HepG2 (cell line): ENCODE data around the gene GPR37L1. TPM values are rescaled to one million over a fixed set of nuclear protein-coding genes. Genes with fewer than 3 reads are reported as not detected.
A peak's percentile ranks its signal among the peaks of the same experiment; 100 is the strongest.

Source experiments
- ATRX ChIP-seq: sonication (generic); formaldehyde crosslinking; IDR thresholded peaks from 2 replicates; pipeline ENCODE4 v1.4.0; 2020; ENCODE audit warnings: missing genetic modification reagents, borderline replicate concordance
- DNMT1 ChIP-seq: sonication (generic); formaldehyde crosslinking; IDR thresholded peaks from 2 replicates; pipeline ENCODE4 v1.5.1; 2020; ENCODE audit warnings: mild to moderate bottlenecking, missing genetic modification reagents
- FLYWCH1 ChIP-seq: sonication (generic); formaldehyde crosslinking; IDR thresholded peaks from 2 replicates; pipeline ENCODE4 v1.8.1; 2023; ENCODE audit warnings: mild to moderate bottlenecking, missing genetic modification reagents
- GPN1 ChIP-seq: sonication (generic); formaldehyde crosslinking; IDR thresholded peaks from 2 replicates; pipeline ENCODE4 v1.5.1; 2020; ENCODE audit warnings: missing genetic modification reagents, borderline replicate concordance
- SIN3A ChIP-seq: IDR thresholded peaks from 2 replicates; pipeline ENCODE4 v1.6.1; 2011; ENCODE audit warnings: low read depth, mild to moderate bottlenecking, control low read depth, low read length, borderline replicate concordance
- TBX2 ChIP-seq: sonication (generic); formaldehyde crosslinking; IDR thresholded peaks from 2 replicates; pipeline ENCODE4 v1.5.0; 2020; ENCODE audit warnings: missing genetic modification reagents, mild to moderate bottlenecking, borderline replicate concordance
- THYN1 ChIP-seq: sonication (generic); formaldehyde crosslinking; IDR thresholded peaks from 2 replicates; pipeline ENCODE4 v1.8.1; 2023; ENCODE audit warnings: low read depth, mild to moderate bottlenecking, moderate library complexity, missing genetic modification reagents, borderline replicate concordance
- ZBTB7B ChIP-seq: sonication (generic); formaldehyde crosslinking; IDR thresholded peaks from 2 replicates; pipeline ENCODE4 v1.4.0; 2020; ENCODE audit warnings: missing genetic modification reagents
- ZFP1 ChIP-seq: IDR thresholded peaks from 2 replicates; pipeline ENCODE4 v1.6.1; 2016
- ZNF430 ChIP-seq: sonication (generic); formaldehyde crosslinking; IDR thresholded peaks from 2 replicates; pipeline ENCODE4 v1.9.0; 2021; ENCODE audit warnings: mild to moderate bottlenecking, missing genetic modification reagents
- ZSCAN31 ChIP-seq: sonication (generic); formaldehyde crosslinking; IDR thresholded peaks from 2 replicates; pipeline ENCODE4 v1.5.0; 2020; ENCODE audit warnings: low read depth, mild to moderate bottlenecking, missing genetic modification reagents
- polyA plus RNA-seq, 8 experiments: library from polyadenylated mRNA; depleted of rRNA in 3 of 8; stranded (reverse) in 7 of 8; unstranded in 1 of 8; fragments of >200 nt; fragmentation: Illumina TruSeq in 4 of 8; extraction: Trizol in 4 of 8; gene quantifications; 2 replicates each; pipeline versions ENCODE4 v1.2.1 to v1.2.3, GENCODE V29; 2011 to 2016; ENCODE audit warnings: low read depth in 4 of 8, missing spikeins in 1 of 8, mixed read lengths in 1 of 8; ENCODE audit not compliant: insufficient read depth in 1 of 8
- total RNA-seq, 5 experiments: library from RNA; depleted of rRNA; stranded (reverse); fragments of >200 nt; fragmentation: Illumina TruSeq; extraction: Trizol; gene quantifications; 2 replicates each; pipeline ENCODE4 v1.2.3, GENCODE V29; 2016; ENCODE audit warnings: low read depth in 1 of 5
- TF ChIP-seq, protein P1 (sequence below), 2 experiments: sonication (generic) in 1 of 2; formaldehyde crosslinking in 1 of 2; IDR thresholded peaks; 2 replicates each; pipeline versions ENCODE4 v1.6.1 to v1.9.0; 2014 to 2022; ENCODE audit warnings: antibody characterized with exemption in 1 of 2, borderline replicate concordance in 1 of 2, inconsistent platforms in 1 of 2, low read depth in 1 of 2, missing genetic modification reagents in 1 of 2
- TF ChIP-seq, protein P2 (sequence below): sonication (generic); formaldehyde crosslinking; conservative IDR thresholded peaks from 2 replicates; pipeline ENCODE4 v1.8.0; 2022; ENCODE audit warnings: mild to moderate bottlenecking, moderate library complexity, missing genetic modification reagents
- TF ChIP-seq, protein P3 (sequence below): sonication (generic); formaldehyde crosslinking; IDR thresholded peaks from 2 replicates; pipeline ENCODE4 v1.9.0; 2021; ENCODE audit warnings: missing genetic modification reagents, borderline replicate concordance
- TF ChIP-seq, protein P4 (sequence below): fragments of 450-650 bp; IDR thresholded peaks from 2 replicates; pipeline ENCODE4 v1.6.1; 2016

Gene GPR37L1
- total and polyA plus RNA-seq, 2 of the 13 experiments (the other 11 are each of a cell fraction or from before 2014, with no cell fraction given) = 0.13 TPM; not detected in 1

DNA sequence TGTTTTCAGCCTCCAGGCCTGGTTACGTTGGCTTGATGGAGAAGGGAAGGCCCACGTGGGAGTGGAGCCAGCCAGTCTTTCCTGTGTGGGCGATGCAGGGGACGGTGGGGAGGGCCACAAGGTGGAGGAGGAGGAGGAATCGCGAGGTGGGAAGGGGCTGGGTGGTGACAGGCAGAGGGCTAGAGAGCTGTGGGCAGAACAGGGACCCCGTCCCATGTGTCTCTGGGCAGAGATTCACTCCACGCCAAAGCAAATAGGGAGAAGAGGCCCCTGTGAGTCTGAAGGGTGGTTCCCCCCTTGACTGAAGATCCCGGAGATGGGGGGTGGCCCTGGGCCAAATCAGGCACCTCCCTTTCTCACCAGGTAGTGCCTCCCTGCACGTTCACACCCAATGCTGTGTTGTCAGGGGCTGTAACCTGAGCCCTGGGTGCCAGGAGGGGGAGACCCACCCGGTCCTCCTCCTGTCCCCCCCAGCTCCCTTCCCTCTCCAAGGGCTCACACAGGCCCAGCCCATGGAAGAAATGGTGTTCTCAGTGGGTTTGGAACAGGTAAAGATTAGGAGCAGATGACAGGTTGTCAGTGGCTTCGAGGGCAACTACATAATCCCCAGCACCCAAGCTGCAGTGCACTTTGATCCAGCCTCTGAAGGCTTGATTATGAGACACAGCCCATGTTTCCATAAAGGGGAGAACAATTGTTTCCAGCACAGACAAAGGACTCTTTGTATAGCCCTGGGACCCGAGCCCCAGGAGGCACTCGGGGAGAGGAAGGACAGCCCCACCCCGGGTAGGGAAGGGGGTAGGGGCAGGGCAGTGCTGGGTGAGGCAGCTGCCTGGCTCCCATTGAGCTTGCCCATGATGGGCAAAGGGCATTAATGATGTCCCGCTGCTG is 37.7 kb upstream of the GPR37L1 start (continued):
- TF ChIP-seq, protein P1, sequence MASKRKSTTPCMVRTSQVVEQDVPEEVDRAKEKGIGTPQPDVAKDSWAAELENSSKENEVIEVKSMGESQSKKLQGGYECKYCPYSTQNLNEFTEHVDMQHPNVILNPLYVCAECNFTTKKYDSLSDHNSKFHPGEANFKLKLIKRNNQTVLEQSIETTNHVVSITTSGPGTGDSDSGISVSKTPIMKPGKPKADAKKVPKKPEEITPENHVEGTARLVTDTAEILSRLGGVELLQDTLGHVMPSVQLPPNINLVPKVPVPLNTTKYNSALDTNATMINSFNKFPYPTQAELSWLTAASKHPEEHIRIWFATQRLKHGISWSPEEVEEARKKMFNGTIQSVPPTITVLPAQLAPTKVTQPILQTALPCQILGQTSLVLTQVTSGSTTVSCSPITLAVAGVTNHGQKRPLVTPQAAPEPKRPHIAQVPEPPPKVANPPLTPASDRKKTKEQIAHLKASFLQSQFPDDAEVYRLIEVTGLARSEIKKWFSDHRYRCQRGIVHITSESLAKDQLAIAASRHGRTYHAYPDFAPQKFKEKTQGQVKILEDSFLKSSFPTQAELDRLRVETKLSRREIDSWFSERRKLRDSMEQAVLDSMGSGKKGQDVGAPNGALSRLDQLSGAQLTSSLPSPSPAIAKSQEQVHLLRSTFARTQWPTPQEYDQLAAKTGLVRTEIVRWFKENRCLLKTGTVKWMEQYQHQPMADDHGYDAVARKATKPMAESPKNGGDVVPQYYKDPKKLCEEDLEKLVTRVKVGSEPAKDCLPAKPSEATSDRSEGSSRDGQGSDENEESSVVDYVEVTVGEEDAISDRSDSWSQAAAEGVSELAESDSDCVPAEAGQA (IDR thresholded peaks at IDR 0.05; ENCODE audit: low read depth) = no peak
- TF ChIP-seq, protein P1 (CRISPR knock-in tag; IDR thresholded peaks at IDR 0.05; ENCODE audit: borderline replicate concordance) = no peak
- TF ChIP-seq GPN1 (no peak), ZNF430 (CRISPR knock-in tag) (peak; percentile 93; the same call in 1 of the 2 replicates), THYN1 (CRISPR knock-in tag) (no peak), FLYWCH1 (CRISPR knock-in tag) (no peak), TBX2 (CRISPR knock-in tag) (peak; percentile 98), SIN3A (0 out of 2 replicates have a peak, but pooled peaks have one; percentile 49), ZFP1 (CRISPR knock-in tag) (peak; percentile 78), DNMT1 (CRISPR knock-in tag) (no peak), ZBTB7B (CRISPR knock-in tag) (peak; percentile 47; the same call in 1 of the 2 replicates), ATRX (CRISPR knock-in tag) (no peak), ZSCAN31 (CRISPR knock-in tag) (no peak; the same call in none of the 2 replicates)
- TF ChIP-seq, protein P2, sequence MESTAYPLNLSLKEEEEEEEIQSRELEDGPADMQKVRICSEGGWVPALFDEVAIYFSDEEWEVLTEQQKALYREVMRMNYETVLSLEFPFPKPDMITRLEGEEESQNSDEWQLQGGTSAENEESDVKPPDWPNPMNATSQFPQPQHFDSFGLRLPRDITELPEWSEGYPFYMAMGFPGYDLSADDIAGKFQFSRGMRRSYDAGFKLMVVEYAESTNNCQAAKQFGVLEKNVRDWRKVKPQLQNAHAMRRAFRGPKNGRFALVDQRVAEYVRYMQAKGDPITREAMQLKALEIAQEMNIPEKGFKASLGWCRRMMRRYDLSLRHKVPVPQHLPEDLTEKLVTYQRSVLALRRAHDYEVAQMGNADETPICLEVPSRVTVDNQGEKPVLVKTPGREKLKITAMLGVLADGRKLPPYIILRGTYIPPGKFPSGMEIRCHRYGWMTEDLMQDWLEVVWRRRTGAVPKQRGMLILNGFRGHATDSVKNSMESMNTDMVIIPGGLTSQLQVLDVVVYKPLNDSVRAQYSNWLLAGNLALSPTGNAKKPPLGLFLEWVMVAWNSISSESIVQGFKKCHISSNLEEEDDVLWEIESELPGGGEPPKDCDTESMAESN (CRISPR knock-in tag) = no peak
- TF ChIP-seq, protein P3, sequence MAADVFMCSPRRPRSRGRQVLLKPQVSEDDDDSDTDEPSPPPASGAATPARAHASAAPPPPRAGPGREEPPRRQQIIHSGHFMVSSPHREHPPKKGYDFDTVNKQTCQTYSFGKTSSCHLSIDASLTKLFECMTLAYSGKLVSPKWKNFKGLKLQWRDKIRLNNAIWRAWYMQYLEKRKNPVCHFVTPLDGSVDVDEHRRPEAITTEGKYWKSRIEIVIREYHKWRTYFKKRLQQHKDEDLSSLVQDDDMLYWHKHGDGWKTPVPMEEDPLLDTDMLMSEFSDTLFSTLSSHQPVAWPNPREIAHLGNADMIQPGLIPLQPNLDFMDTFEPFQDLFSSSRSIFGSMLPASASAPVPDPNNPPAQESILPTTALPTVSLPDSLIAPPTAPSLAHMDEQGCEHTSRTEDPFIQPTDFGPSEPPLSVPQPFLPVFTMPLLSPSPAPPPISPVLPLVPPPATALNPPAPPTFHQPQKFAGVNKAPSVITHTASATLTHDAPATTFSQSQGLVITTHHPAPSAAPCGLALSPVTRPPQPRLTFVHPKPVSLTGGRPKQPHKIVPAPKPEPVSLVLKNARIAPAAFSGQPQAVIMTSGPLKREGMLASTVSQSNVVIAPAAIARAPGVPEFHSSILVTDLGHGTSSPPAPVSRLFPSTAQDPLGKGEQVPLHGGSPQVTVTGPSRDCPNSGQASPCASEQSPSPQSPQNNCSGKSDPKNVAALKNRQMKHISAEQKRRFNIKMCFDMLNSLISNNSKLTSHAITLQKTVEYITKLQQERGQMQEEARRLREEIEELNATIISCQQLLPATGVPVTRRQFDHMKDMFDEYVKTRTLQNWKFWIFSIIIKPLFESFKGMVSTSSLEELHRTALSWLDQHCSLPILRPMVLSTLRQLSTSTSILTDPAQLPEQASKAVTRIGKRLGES (CRISPR knock-in tag) = no peak
- TF ChIP-seq, protein P4, sequence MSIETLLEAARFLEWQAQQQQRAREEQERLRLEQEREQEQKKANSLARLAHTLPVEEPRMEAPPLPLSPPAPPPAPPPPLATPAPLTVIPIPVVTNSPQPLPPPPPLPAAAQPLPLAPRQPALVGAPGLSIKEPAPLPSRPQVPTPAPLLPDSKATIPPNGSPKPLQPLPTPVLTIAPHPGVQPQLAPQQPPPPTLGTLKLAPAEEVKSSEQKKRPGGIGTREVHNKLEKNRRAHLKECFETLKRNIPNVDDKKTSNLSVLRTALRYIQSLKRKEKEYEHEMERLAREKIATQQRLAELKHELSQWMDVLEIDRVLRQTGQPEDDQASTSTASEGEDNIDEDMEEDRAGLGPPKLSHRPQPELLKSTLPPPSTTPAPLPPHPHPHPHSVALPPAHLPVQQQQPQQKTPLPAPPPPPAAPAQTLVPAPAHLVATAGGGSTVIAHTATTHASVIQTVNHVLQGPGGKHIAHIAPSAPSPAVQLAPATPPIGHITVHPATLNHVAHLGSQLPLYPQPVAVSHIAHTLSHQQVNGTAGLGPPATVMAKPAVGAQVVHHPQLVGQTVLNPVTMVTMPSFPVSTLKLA = no peak
